ENCODE results near the gene DTX4.

The DTX4 gene

GRCh38 chr11:59222464-59223060 is 50.6 kb downstream of the DTX4 start:
- no peak for DNase-seq

- no peak for DNase-seq
Measured at GRCh38 chr11:59223177-59223576, 51.2 kb downstream of the DTX4 start.

DNA sequence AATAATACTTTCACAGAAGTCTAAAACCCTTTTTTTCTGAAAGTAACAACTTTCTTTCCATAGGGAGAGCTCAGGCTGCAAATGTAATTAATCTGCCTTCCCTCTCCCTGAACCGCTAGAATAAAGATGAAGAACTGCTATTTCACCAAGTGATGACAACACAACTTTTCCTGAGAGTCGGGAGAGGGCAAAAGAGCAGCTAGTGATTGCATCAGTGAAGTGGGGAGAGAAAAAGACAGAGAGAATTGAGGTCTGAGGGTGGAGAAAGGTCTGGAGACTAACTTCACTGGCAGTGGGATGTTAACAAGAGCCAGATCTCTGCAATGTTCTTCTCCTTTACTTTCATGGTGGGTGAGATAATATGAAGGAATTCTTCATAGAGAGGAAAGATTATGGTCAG is 51.7 kb downstream of the DTX4 start:
- DNase-seq: no peak

GRCh38 chr11:59224351-59224928 is 52.5 kb downstream of the DTX4 start:
- no peak for DNase-seq

GRCh38 chr11:59225017-59225416 is 53.1 kb downstream of the DTX4 start:
- DNase-seq: no peak

GRCh38 chr11:59226396-59226795 is 54.5 kb downstream of the DTX4 start:
- no peak for DNase-seq

GRCh38 chr11:59240322-59240721 is 68.4 kb downstream of the DTX4 start:
- no peak for DNase-seq

DNA sequence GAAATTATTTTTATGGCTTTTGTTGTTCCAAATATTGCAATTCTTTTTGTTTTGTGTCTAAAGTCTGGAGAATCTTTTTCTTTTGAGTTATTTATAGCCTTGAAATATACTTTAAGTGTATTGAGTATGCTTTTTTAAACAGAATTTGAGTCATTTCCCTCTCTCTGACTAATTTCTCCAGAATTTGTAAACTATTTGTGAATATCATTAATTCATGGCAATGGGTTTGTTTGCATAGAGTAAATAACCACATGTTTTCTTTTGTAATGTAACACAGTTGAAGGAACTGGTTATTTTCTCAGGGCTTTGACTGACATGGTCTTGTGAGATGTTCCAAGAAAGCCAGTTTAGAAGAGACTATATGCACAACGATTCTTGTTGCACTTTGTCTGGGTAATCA is 71.7 kb downstream of the DTX4 start:
- no peak for DNase-seq

- no peak for DNase-seq
Measured at GRCh38 chr11:59247531-59248227, 75.7 kb downstream of the DTX4 start.

GRCh38 chr11:59249535-59249934 is 77.6 kb downstream of the DTX4 start:
- DNase-seq: no peak

- DNase-seq: no peak
Measured at GRCh38 chr11:59253001-59253400, 81.1 kb downstream of the DTX4 start.

- no peak for DNase-seq
Measured at GRCh38 chr11:59254286-59254685, 82.4 kb downstream of the DTX4 start.

- DNase-seq: no peak
Measured at GRCh38 chr11:59255281-59255680, 83.3 kb downstream of the DTX4 start.

All from stimulated activated CD4-positive, alpha-beta T cell treated with anti-CD3 and anti-CD28 coated beads, Interleukin-12 subunit alpha, Interleukin-12 subunit beta, amount 100 ng/mL, for 4 hours (primary cell).